Activated CD8-positive, alpha-beta memory T cell treated with anti-CD3 and anti-CD28 coated beads for 1 hour (primary cell): ENCODE measurements around the gene EFCAB12.

Experiments
- DNase-seq, 2 donors: peaks; one replicate each; pipeline ENCODE4 v3.0.0-alpha.2; 2020; ENCODE audit warnings: low read depth in 1 of 2; ENCODE audit errors: extremely low read depth in 1 of 2

The EFCAB12 gene

GRCh38 chr3:129446926-129447325, 18.5 kb upstream of the EFCAB12 start:
- no peak for DNase-seq

DNA sequence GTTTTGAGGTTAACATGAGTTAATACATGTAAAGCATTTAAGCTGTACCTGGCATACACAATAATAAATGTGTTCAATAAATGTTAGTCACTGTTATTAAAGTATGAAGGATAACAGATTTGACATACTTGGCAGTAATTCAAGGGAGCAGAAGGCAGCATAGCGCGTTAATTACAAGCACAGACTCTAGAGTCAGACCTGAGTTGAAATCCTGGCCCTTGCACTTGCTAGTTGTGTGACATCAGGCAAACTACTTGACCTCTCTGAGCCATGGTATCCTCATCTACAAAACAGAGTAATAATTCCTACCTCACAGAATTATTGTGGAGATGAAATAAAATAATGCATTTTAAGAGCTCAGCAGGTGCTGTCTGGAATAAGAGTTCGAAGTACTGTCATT, 17.0 kb upstream of the EFCAB12 start:
- no peak for DNase-seq

- DNase-seq, result no peak
These were observed 14.5 kb upstream of the EFCAB12 start for GRCh38 chr3:129442947-129443346.

DNA sequence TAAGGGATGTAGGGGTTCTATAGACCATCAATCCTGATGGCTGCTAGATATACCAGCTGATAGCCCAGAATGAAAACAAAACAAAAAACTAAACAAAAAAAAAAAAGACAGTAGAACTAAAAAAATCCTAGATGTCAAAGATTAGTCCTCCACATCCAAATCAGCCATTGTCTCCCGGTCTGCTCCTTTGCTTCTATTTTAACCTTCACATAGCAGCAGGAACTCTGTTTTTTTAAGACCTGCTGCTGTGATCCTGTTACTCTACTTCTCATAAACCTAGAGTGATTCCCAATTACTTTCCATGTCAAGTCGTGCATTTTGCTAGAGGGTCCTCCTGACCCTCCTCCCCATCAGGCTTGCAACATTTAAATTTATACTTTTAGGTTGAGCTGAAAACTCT, 14.1 kb upstream of the EFCAB12 start:
- no peak for DNase-seq

DNA sequence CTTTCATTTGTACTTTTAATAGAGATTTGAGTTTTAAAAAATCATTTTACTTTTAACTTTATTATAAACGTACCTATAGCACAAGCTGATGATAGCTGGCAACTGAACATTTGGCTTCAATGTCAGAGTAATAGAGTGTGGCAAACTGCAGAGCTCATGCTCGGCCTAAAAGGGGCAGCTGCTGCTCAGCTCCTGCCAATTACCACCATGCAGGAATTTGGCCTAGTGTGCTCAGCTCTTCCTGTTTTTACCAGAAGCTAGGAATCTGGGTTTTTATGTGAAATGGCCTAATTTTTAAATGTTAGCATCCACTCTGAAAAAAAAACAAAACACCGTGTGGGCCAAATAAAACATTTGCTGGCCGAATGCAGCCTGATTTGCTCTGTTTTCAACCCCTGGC, 13.3 kb upstream of the EFCAB12 start:
- no peak for DNase-seq

DNA sequence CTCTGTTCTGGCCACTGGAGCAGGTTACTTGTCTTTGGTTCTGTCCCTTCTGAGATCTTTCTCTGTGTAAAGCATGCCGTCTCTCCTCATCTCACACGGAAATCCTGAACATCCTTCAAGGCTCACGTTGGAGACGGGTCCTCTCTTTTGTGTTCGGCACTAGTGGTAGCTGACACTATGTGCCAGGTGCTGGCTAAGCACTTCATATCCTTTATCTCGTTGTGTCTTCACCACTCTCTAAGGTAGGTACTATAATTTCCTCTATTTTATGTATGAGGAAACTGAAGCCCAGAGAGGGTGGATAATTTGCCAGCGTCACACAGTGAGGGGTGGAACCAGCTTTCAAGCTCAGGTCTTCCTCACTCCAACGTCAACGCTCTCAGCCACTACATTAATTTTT, 12.8 kb upstream of the EFCAB12 start:
- no peak for DNase-seq

DNA sequence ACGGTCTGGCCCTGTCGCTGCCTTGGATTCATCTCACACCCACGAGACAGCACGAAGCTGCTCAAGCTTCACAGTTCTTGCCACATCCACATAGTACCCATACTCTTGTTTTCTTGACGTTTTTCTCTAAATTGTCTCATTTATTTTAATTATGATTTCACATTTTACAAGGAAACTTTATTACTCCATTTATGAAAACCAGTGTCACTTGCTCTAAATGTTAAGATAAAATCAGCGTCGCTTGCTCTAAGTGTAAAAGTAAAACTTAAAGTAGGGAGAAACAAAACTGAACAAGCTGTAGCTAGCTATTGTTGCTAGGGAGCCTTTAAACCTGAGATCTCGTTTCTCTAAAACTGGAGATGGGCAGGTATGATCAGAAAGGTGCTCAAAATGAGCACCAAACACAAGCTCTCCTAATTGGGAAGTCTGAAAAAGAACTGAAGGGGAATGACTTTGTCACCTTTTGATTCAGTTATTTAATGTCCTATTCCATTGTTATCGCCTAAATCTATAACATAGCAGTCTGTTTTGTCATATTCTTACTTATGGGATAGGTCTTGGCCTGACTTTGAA, 12.3 kb upstream of the EFCAB12 start:
- DNase-seq, result peak in 1 of 2 donors; percentile 27

- DNase-seq, result peak; percentile 94 to 98
These were observed 11.6 kb upstream of the EFCAB12 start, which contains the start of the genes IFT122 and MBD4 for GRCh38 chr3:129439817-129440617. Gene IFT122, plus strand, starts transcription at chr3:129440224. Its CDS starts 107 bp downstream, at chr3:129440331. Gene MBD4, minus strand, starts transcription at chr3:129439948. Its CDS starts 115 bp downstream, at chr3:129439833.

- DNase-seq, result peak in 1 of 2 donors; percentile 4
These were observed 10.9 kb upstream of the EFCAB12 start for GRCh38 chr3:129439226-129439816.

DNA sequence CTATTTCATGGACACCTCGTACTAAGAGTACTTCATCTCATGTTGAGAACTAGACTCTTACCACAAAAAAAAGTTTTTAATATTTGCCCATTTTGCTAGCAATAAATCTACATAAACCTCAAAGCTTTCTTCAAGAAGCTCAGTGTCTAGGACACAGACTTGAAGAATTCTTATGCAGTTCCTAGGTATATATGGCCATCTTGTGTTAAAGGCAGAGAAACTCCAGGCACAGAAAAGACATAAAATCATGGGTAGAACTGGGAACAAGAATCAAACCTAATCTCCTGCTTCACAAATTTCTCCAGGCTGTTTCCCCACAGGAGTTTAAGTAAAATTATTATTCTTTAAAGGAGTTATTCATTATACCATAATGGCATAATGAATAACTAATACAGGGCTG, 6.9 kb upstream of the EFCAB12 start:
- no peak for DNase-seq

- no peak for DNase-seq
These were observed 5.7 kb upstream of the EFCAB12 start for GRCh38 chr3:129434140-129434539.

DNA sequence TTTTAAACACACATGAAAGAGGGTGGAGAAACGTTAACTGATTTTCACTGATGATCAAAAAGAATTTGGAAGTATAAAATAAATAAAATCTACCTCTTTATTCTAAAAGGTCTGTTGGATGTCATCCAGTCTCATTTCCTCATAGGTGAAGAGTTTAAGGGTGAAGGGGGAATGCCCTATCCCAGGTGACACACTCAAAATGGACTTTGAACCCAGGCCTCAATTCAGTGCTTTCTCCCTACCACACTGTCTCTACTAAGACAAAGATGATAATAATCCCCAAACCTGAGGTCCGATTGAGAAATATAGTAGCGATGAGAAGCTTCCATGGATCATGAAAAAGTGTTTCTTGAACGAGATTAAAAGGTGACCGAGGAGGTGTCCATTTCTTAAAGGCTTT, 5.1 kb upstream of the EFCAB12 start:
- DNase-seq, result no peak

DNA sequence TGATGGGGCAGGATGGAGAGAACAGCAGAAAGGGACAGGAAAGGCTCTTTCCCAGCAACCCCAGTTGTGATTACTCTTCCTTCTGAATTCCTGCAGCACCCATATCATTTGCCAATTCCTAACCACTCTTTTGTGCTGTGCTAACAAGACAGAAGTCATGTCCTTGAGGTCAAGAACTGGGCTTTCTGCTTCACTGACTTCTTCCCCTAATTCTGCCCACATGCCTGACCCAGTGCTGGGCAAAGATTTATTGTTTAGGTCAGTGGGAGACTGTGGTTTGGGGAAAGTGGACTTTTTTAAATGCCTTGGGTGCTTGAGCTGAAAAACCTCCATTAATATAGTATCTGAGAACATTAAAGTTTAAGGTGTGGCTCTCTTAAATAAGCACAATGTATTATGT, 4.2 kb upstream of the EFCAB12 start:
- DNase-seq, result no peak

- DNase-seq, result no peak
These were observed 3.6 kb upstream of the EFCAB12 start for GRCh38 chr3:129432036-129432435.

DNA sequence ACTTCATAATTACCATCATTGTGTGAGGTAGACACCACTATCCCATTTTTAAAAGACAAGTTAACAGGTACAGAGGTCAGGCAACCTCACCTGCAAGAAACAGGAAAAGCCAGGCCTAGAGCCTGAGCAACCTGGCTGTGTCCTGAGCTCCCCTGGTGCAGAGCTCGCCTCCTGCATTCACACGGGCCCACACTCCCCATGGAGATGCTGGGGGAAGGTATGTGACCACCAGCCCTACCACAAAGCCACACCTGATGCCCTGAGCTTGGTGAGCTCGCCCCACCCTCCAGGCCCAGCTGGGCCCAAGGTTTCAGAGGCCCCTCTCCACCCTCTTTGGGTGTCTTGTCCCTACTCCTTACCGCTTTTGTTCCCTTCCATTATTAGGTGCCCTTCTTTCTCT, 1.2 kb upstream of the EFCAB12 start:
- no peak for DNase-seq

DNA sequence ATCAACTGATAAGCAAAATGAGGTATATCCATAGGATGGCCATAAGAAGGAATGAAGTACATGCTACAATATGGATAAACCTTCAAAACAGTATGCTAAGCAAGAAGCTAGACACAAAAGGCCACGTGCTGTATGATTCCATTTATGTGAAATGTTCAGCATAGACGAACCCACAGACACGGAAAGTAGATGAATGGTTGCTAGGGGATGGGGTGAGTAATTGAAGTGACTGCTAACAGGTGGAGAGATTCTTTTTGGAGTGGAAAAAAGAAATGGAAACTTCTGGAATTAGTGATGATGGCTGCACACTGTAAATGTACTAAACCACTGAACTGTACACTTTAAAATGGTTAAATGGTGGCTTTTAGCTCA, 630 bp upstream of the EFCAB12 start:
- DNase-seq, result no peak

- no peak for DNase-seq
These were observed 445 bp downstream of the EFCAB12 start for GRCh38 chr3:129428007-129428375.

GRCh38 chr3:129425619-129426018, 2.8 kb downstream of the EFCAB12 start:
- no peak for DNase-seq

- DNase-seq, result no peak
These were observed 3.2 kb downstream of the EFCAB12 start for GRCh38 chr3:129425213-129425612.

GRCh38 chr3:129424185-129424841, 4.1 kb downstream of the EFCAB12 start:
- no peak for DNase-seq

- no peak for DNase-seq
These were observed 5.5 kb downstream of the EFCAB12 start for GRCh38 chr3:129422897-129423296.
